ENCODE results near the gene PCYT1B. TPM values are rescaled to one million over a fixed set of nuclear protein-coding genes. Genes with fewer than 3 reads are reported as not detected.
"Not testable (repeated sequence)": the region's sequence is repeated elsewhere in the genome, so short reads cannot be mapped to it uniquely, and the experiment has no call there.

Gene PCYT1B
- total and polyA plus RNA-seq, 2 experiments from 2014 or later: not detected

DNA sequence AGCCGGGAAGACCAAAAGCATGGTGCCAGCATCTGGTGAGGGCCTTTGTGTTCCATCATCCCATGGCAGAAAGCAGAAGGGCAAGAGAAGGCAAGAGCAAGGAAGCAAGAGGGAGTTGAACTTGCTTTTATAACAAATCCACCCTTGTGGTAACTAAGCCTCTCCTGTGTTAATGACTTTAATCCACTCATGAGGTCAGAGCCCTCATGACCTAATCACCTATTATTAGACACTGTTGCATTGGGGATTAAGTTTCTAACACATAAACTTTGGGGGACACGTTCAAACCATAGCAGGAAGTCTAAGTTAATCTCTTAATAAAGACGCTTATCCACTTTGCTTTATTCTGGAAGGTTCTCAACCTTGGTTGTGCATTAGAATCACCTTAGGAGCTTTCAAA is 12.5 kb upstream of the PCYT1B start:
- H3K27ac ChIP-seq: no peak overlapping the region
- in situ Hi-C loops (cut with MboI): no loop called here
- H2AFZ ChIP-seq: no peak overlapping the region
- DNase-seq: no peak
- no peaks in the 10 kb centered on the region for H4K20me1 ChIP-seq (ENCODE audit: insufficient read depth)
- TF ChIP-seq EZH2 (IDR thresholded peaks at IDR 0.05; ENCODE audit: insufficient read depth, poor library complexity, severe bottlenecking) (no peak), EZH2phosphoT487 (IDR thresholded peaks at IDR 0.05; ENCODE audit: insufficient read depth, low read depth) (no peak)
- H3K4me1 ChIP-seq (ENCODE audit: insufficient read depth): no peaks in the 10 kb centered on the region
- H3K9ac ChIP-seq: no peak overlapping the region
- H3K4me2 ChIP-seq (ENCODE audit: unreplicated experiment): no peak overlapping the region
- 48 to 54% methylated on average over 3 of the region's 3 CpGs for WGBS, 2 experiments (ENCODE audit: low coverage in 1 of 2, low lambda C conversion rate in 2 of 2, missing lambda C conversion rate in 2 of 2)
- H3K4me3 ChIP-seq: no peak overlapping the region
- no peaks in the 10 kb centered on the region for H3K79me2 ChIP-seq (ENCODE audit: insufficient read depth)
- no peaks in the 10 kb centered on the region for H3K27me3 ChIP-seq (replicated peaks; ENCODE audit: insufficient read depth)
- no peaks in the 10 kb centered on the region for H3K36me3 ChIP-seq (ENCODE audit: low read depth)
- H3K9me3 ChIP-seq (ENCODE audit: low read depth): no peaks in the 10 kb centered on the region
- H3F3A ChIP-seq (ENCODE audit: insufficient read depth): no peaks in the 10 kb centered on the region
- no peaks in the 10 kb centered on the region for H3K9me2 ChIP-seq (ENCODE audit: insufficient read depth)

DNA sequence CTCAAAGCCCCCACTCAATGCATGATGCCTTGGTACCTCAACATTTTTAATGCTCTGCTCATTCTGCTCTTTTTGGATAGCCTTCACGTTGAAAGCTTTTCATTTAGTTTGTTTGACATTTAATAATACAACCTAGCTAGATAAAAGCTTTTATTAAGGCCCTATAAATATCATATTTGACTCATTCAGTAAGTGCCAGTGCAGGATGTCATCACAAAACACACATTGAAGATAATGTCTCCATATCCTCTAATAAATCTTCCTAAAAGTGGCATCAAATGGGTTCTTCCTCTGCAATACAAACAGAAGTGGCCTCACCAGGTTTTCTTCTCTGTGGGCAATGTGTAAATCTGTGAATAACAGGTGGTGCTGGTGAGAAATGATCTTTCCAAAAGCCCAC is 12.0 kb upstream of the PCYT1B start:
- TF ChIP-seq EZH2phosphoT487 (IDR thresholded peaks at IDR 0.05; ENCODE audit: insufficient read depth, low read depth): no peak
- no peak for TF ChIP-seq EZH2 (IDR thresholded peaks at IDR 0.05; ENCODE audit: insufficient read depth, poor library complexity, severe bottlenecking)
- H2AFZ ChIP-seq: no peak overlapping the region
- no peak overlapping the region for H3K9ac ChIP-seq
- no peak overlapping the region for H3K27ac ChIP-seq
- in situ Hi-C loops (cut with MboI): no loop called here
- no peaks in the 10 kb centered on the region for H3K9me3 ChIP-seq (ENCODE audit: low read depth)
- WGBS, 2 experiments (ENCODE audit: low coverage in 1 of 2, low lambda C conversion rate in 2 of 2, missing lambda C conversion rate in 2 of 2): 18 to 21% methylated on average over 1 of the region's 1 CpG
- no peaks in the 10 kb centered on the region for H3K79me2 ChIP-seq (ENCODE audit: insufficient read depth)
- no peak overlapping the region for H3K4me2 ChIP-seq (ENCODE audit: unreplicated experiment)
- H3F3A ChIP-seq (ENCODE audit: insufficient read depth): no peaks in the 10 kb centered on the region
- no peaks in the 10 kb centered on the region for H3K36me3 ChIP-seq (ENCODE audit: low read depth)
- H4K20me1 ChIP-seq (ENCODE audit: insufficient read depth): no peaks in the 10 kb centered on the region
- no peak overlapping the region for H3K4me3 ChIP-seq
- H3K27me3 ChIP-seq (replicated peaks; ENCODE audit: insufficient read depth): no peaks in the 10 kb centered on the region
- H3K9me2 ChIP-seq (ENCODE audit: insufficient read depth): no peaks in the 10 kb centered on the region
- no peak for DNase-seq
- no peaks in the 10 kb centered on the region for H3K4me1 ChIP-seq (ENCODE audit: insufficient read depth)

DNA sequence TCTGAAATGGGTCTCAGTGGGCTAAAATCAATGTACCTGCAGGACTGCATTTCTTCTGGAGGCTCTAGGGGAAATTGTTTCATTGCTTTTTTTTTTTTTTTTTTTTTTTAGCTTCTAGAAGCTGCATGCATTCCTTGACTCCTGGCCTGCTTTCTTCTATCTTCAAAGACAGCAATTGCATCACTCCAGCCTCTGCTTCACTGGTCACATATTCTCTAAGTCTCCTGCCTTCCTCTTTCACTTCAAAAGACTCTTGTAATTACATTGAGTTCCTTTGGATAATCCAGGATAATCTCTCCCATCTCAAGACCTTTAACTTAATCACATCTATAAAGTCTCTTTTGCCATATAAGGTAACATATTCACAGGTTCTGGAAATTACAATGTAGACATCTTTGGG is 11.3 kb upstream of the PCYT1B start:
- no peak overlapping the region for H2AFZ ChIP-seq
- H3K27me3 ChIP-seq (replicated peaks; ENCODE audit: insufficient read depth): no peaks in the 10 kb centered on the region
- H3F3A ChIP-seq (ENCODE audit: insufficient read depth): no peaks in the 10 kb centered on the region
- no peaks in the 10 kb centered on the region for H4K20me1 ChIP-seq (ENCODE audit: insufficient read depth)
- H3K4me1 ChIP-seq (ENCODE audit: insufficient read depth): no peaks in the 10 kb centered on the region
- H3K4me2 ChIP-seq (ENCODE audit: unreplicated experiment): no peak overlapping the region
- no peaks in the 10 kb centered on the region for H3K9me2 ChIP-seq (ENCODE audit: insufficient read depth)
- no peak overlapping the region for H3K9ac ChIP-seq
- no peak for DNase-seq
- H3K27ac ChIP-seq: no peak overlapping the region
- H3K79me2 ChIP-seq (ENCODE audit: insufficient read depth): no peaks in the 10 kb centered on the region
- H3K4me3 ChIP-seq: no peak overlapping the region
- no peaks in the 10 kb centered on the region for H3K9me3 ChIP-seq (ENCODE audit: low read depth)
- no peaks in the 10 kb centered on the region for H3K36me3 ChIP-seq (ENCODE audit: low read depth)
- TF ChIP-seq EZH2phosphoT487 (IDR thresholded peaks at IDR 0.05; ENCODE audit: insufficient read depth, low read depth) (no peak), EZH2 (IDR thresholded peaks at IDR 0.05; ENCODE audit: insufficient read depth, poor library complexity, severe bottlenecking) (no peak)
- in situ Hi-C loops (cut with MboI): no loop called here

GRCh38 chrX:24657671-24658386 is 10.7 kb upstream of the PCYT1B start:
- H3K9me3 ChIP-seq (ENCODE audit: low read depth): no peaks in the 10 kb centered on the region
- no peaks in the 10 kb centered on the region for H3K4me1 ChIP-seq (ENCODE audit: insufficient read depth)
- H3K27me3 ChIP-seq (replicated peaks; ENCODE audit: insufficient read depth): no peaks in the 10 kb centered on the region
- H3K9me2 ChIP-seq (ENCODE audit: insufficient read depth): no peaks in the 10 kb centered on the region
- H3F3A ChIP-seq (ENCODE audit: insufficient read depth): no peaks in the 10 kb centered on the region
- H3K27ac ChIP-seq: no peak overlapping the region
- WGBS, 2 experiments (ENCODE audit: low coverage in 1 of 2, low lambda C conversion rate in 2 of 2, missing lambda C conversion rate in 2 of 2): 17 to 26% methylated on average over 6 of the region's 6 CpGs
- H4K20me1 ChIP-seq (ENCODE audit: insufficient read depth): no peaks in the 10 kb centered on the region
- in situ Hi-C loops (cut with MboI): no loop called here
- TF ChIP-seq EZH2 (IDR thresholded peaks at IDR 0.05; ENCODE audit: insufficient read depth, poor library complexity, severe bottlenecking) (no peak), EZH2phosphoT487 (IDR thresholded peaks at IDR 0.05; ENCODE audit: insufficient read depth, low read depth) (no peak)
- H3K4me2 ChIP-seq (ENCODE audit: unreplicated experiment): no peak overlapping the region
- no peak overlapping the region for H3K9ac ChIP-seq
- no peaks in the 10 kb centered on the region for H3K79me2 ChIP-seq (ENCODE audit: insufficient read depth)
- H3K36me3 ChIP-seq (ENCODE audit: low read depth): no peaks in the 10 kb centered on the region
- DNase-seq: no peak
- H2AFZ ChIP-seq: no peak overlapping the region
- no peak overlapping the region for H3K4me3 ChIP-seq

GRCh38 chrX:24655679-24656078 is 8.5 kb upstream of the PCYT1B start:
- DNase-seq; H3K9me2 ChIP-seq (ENCODE audit: insufficient read depth): not testable (repeated sequence)

More at GRCh38 chrX:24655679-24656078, 8.5 kb upstream of the PCYT1B start:
- 53 to 61% methylated on average over 3 to 8 of the region's 9 CpGs for WGBS, 2 experiments (ENCODE audit: low coverage in 1 of 2, low lambda C conversion rate in 2 of 2, missing lambda C conversion rate in 2 of 2)
- in situ Hi-C loops (cut with MboI); H3K79me2 ChIP-seq (ENCODE audit: insufficient read depth); H2AFZ ChIP-seq; H3K27me3 ChIP-seq (replicated peaks; ENCODE audit: insufficient read depth); H3K9me3 ChIP-seq (ENCODE audit: low read depth); H3K36me3 ChIP-seq (ENCODE audit: low read depth); H3K4me2 ChIP-seq (ENCODE audit: unreplicated experiment); H4K20me1 ChIP-seq (ENCODE audit: insufficient read depth); H3K9ac ChIP-seq; H3K27ac ChIP-seq; H3F3A ChIP-seq (ENCODE audit: insufficient read depth); H3K4me3 ChIP-seq; H3K4me1 ChIP-seq (ENCODE audit: insufficient read depth): not testable (repeated sequence)

All from GM23248 (cell line).